ENCODE data around the gene IFNAR2. TPM values are rescaled to one million over a fixed set of nuclear protein-coding genes. Genes with fewer than 3 reads are reported as not detected.

IFNAR2 gene
- total and polyA plus RNA-seq, 2 donors (not counting 3 experiments of a cell fraction or from before 2014, with no cell fraction given), result 22.8 to 42.1 TPM

DNA sequence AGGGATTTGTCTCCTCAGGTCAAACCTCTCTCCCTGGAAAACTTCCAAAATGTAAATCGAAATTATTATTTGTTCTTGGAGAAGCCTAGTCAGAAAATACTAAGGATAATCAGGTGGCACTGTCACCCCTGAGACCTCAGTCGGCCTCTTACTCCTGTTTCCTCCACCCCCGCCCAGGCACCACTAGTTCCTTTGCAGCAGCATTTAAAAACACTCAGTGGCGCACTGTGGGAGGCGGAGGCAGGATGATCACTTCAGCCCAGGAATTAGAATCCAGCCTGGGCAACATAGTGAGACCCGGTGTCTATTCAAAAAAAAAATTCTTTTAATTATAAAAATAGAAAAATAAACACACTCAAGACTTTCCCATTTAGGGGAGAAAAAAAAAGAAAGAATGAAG is 18.0 kb upstream of the IFNAR2 start:
- no peaks in the 10 kb centered on the region for H4K20me1 ChIP-seq (replicated peaks; ENCODE audit: control insufficient read depth, extremely low read depth, insufficient read depth, low read length)
- H3K79me2 ChIP-seq (ENCODE audit: control insufficient read depth, insufficient read depth, low read length), result no peaks in the 10 kb centered on the region
- no peak for TF ChIP-seq POLR2AphosphoS5 (IDR thresholded peaks at IDR 0.05; ENCODE audit: insufficient read depth, low read depth, low read length)
- TF ChIP-seq GATA2 (IDR thresholded peaks at IDR 0.05; ENCODE audit: insufficient read depth, insufficient read length, low read depth, low read length), result no peak
- no peak overlapping the region for H2AFZ ChIP-seq (ENCODE audit: low read depth, low read length)
- no peaks in the 10 kb centered on the region for H3K9me3 ChIP-seq (replicated peaks; ENCODE audit: control insufficient read depth, insufficient read depth, low read length)
- H3K4me1 ChIP-seq (ENCODE audit: control insufficient read depth, extremely low read depth, insufficient read depth, low read length), result no peaks in the 10 kb centered on the region
- no peak for FAIRE-seq
- H3K36me3 ChIP-seq (ENCODE audit: control insufficient read depth in 2 of 2, extremely low read depth in 1 of 2, insufficient read depth in 2 of 2, low read length in 2 of 2), result no peaks in the 10 kb centered on the region
- no peak overlapping the region for H3K9ac ChIP-seq (replicated peaks; ENCODE audit: extremely low read depth, insufficient read depth, low read length)
- ChIA-PET POLR2A (no interaction called here), CTCF (interaction anchor here (1.5 kb wide), 1 partner anchor 150 kb away, joined by 4 read pairs; no protein-coding TSS in a partner anchor)
- peak overlapping the region; percentile 3 for H3K4me2 ChIP-seq (ENCODE audit: insufficient read depth, low read length)
- intact Hi-C loops (cut with micrococcal nuclease), result no loop called here
- no peaks in the 10 kb centered on the region for H3K9me1 ChIP-seq (replicated peaks; ENCODE audit: control insufficient read depth, extremely low read depth, insufficient read depth, low read length)
- dilution Hi-C loops (cut with MboI; ENCODE audit: extremely low pct_ligation_motif_present, low sequenced_read_pairs), result no loop called here
- no TSS peak for BruUV-seq (replicated peaks)
- no peak for DNase-seq (ENCODE audit: low read depth, low spot score)
- H3K27me3 ChIP-seq (ENCODE audit: control insufficient read depth in 2 of 2, insufficient read depth in 2 of 2, low read length in 2 of 2), result peaks cover 0 to 4% of the 10 kb centered on the region in 2 experiments
- no peak overlapping the region for H3K4me3 ChIP-seq (replicated peaks in 1 of 3; ENCODE audit: insufficient read depth in 1 of 3, low read depth in 1 of 3, low read length in 3 of 3)
- no peak overlapping the region for H3K27ac ChIP-seq (ENCODE audit: insufficient read depth, low read depth, low read length)

DNA sequence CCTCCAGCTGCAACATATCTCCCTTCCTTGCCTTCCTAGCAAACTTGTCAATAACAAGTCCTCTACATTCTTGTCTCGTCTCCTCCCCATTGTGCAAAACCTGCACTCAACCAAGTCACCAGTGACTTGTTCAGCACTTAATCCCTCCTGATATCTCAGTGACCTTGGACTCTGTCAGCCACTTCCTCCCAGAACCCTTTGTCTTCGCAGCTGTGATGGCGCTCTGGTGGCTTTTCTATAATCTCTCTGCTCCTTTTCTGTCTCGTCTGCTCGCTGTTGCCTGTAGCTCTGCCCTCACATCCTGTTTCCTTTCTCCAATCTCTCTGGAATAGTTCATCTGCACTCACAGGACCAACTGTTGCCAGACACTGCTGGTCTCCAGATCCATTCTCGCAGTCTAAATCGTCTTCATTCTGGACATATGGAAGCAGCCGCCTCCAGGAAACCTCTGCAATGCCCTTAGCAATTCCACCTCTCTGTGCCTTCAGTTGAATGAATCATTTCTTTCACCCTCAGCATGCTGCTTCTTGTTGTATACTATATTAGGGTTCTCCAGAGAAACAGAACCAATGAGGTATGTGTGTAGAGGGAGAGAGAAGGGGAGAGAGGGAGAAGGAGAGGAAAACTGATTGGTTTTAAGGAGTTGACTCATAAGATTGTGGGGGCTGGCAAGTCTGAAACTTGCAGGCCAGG is 17.4 kb upstream of the IFNAR2 start:
- ChIA-PET CTCF (interaction anchor here (1.5 kb wide), 1 partner anchor 149 kb away, joined by 4 read pairs; no protein-coding TSS in a partner anchor), POLR2A (no interaction called here)
- Histone ChIP-seq H2AFZ (ENCODE audit: low read depth, low read length) (peak overlapping the region; percentile 60), H3K4me2 (ENCODE audit: insufficient read depth, low read length) (peak overlapping the region; percentile 3), H3K27me3 (ENCODE audit: control insufficient read depth in 2 of 2, insufficient read depth in 2 of 2, low read length in 2 of 2) (peaks cover 0 to 5% of the 10 kb centered on the region in 2 experiments), H3K9ac (replicated peaks; ENCODE audit: extremely low read depth, insufficient read depth, low read length) (no peak overlapping the region), H3K79me2 (ENCODE audit: control insufficient read depth, insufficient read depth, low read length) (no peaks in the 10 kb centered on the region), H3K4me3 (replicated peaks in 1 of 3; ENCODE audit: insufficient read depth in 1 of 3, low read depth in 1 of 3, low read length in 3 of 3) (no peak overlapping the region), H3K9me1 (replicated peaks; ENCODE audit: control insufficient read depth, extremely low read depth, insufficient read depth, low read length) (no peaks in the 10 kb centered on the region), H4K20me1 (replicated peaks; ENCODE audit: control insufficient read depth, extremely low read depth, insufficient read depth, low read length) (no peaks in the 10 kb centered on the region), H3K9me3 (replicated peaks; ENCODE audit: control insufficient read depth, insufficient read depth, low read length) (no peaks in the 10 kb centered on the region), H3K4me1 (ENCODE audit: control insufficient read depth, extremely low read depth, insufficient read depth, low read length) (no peaks in the 10 kb centered on the region), H3K36me3 (ENCODE audit: control insufficient read depth in 2 of 2, extremely low read depth in 1 of 2, insufficient read depth in 2 of 2, low read length in 2 of 2) (no peaks in the 10 kb centered on the region), H3K27ac (ENCODE audit: insufficient read depth, low read depth, low read length) (no peak overlapping the region)
- DNase-seq (ENCODE audit: low read depth, low spot score), result peak; percentile 56
- TF ChIP-seq GATA2 (IDR thresholded peaks at IDR 0.05; ENCODE audit: insufficient read depth, insufficient read length, low read depth, low read length) (no peak), POLR2AphosphoS5 (IDR thresholded peaks at IDR 0.05; ENCODE audit: insufficient read depth, low read depth, low read length) (no peak), FOS (IDR thresholded peaks at IDR 0.05; ENCODE audit: borderline replicate concordance, insufficient read depth, low read length) (no peak), MYC (IDR thresholded peaks at IDR 0.05; ENCODE audit: low read depth, low read length) (no peak), EZH2 (IDR thresholded peaks at IDR 0.05; ENCODE audit: borderline replicate concordance, low read depth, low read length, severe bottlenecking) (no peak), JUN (IDR thresholded peaks at IDR 0.05; ENCODE audit: borderline replicate concordance, insufficient read depth, insufficient read length, low read depth) (no peak), POLR2A (IDR thresholded peaks at IDR 0.05; ENCODE audit: low read depth, low read length) (no peak)
- TF ChIP-seq, protein P1, sequence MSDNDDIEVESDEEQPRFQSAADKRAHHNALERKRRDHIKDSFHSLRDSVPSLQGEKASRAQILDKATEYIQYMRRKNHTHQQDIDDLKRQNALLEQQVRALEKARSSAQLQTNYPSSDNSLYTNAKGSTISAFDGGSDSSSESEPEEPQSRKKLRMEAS (IDR thresholded peaks at IDR 0.05; ENCODE audit: insufficient read depth, insufficient read length), result no peak
- TF ChIP-seq, protein P2, sequence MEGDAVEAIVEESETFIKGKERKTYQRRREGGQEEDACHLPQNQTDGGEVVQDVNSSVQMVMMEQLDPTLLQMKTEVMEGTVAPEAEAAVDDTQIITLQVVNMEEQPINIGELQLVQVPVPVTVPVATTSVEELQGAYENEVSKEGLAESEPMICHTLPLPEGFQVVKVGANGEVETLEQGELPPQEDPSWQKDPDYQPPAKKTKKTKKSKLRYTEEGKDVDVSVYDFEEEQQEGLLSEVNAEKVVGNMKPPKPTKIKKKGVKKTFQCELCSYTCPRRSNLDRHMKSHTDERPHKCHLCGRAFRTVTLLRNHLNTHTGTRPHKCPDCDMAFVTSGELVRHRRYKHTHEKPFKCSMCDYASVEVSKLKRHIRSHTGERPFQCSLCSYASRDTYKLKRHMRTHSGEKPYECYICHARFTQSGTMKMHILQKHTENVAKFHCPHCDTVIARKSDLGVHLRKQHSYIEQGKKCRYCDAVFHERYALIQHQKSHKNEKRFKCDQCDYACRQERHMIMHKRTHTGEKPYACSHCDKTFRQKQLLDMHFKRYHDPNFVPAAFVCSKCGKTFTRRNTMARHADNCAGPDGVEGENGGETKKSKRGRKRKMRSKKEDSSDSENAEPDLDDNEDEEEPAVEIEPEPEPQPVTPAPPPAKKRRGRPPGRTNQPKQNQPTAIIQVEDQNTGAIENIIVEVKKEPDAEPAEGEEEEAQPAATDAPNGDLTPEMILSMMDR (IDR thresholded peaks at IDR 0.05; ENCODE audit: extremely low read depth in 1 of 2, insufficient read depth in 1 of 2, low read depth in 1 of 2, low read length in 2 of 2), result no peak
- dilution Hi-C loops (cut with MboI; ENCODE audit: extremely low pct_ligation_motif_present, low sequenced_read_pairs), result no loop called here
- FAIRE-seq, result no peak
- intact Hi-C loops (cut with micrococcal nuclease), result no loop called here
- BruUV-seq (replicated peaks), result no TSS peak
